ENCODE data around the gene GSE1.

GRCh38 chr16:85637061-85637807, 24.1 kb downstream of the GSE1 start:
- TF ChIP-seq POLR2AphosphoS5 (IDR thresholded peaks at IDR 0.05; ENCODE audit: low read depth, low read length) (no peak), TAF1 (IDR thresholded peaks at IDR 0.05; ENCODE audit: borderline replicate concordance, low read depth, low read length) (no peak)

Data from GM12892 (cell line).